OCI-LY7 (cell line): ENCODE measurements around the gene ARHGEF3. TPM values are rescaled to one million over a fixed set of nuclear protein-coding genes. Genes with fewer than 3 reads are reported as not detected.

Experiments
- BruUV-seq: library from RNA; stranded (reverse); fragments of 400-500 nt; replicated peaks from 2 replicates; lab custom pipeline; 2021; lab: Mats Ljungman, UMichigan
- CTCF ChIA-PET: fragments of 300-600 bp; sonication (Branson Sonifier 250); formaldehyde crosslinking; loops from one replicate; lab custom pipeline; 2022; ENCODE audit warnings: antibody characterized with exemption; ENCODE audit not compliant: unreplicated experiment; lab: Charles Lee
- POLR2A ChIA-PET: fragments of 300-600 bp; sonication (Branson Sonifier 250); formaldehyde crosslinking; loops from one replicate; lab custom pipeline; 2022; ENCODE audit warnings: antibody characterized with exemption; lab: Charles Lee
- DNase-seq: peaks from one replicate; pipeline ENCODE4 v3.0.0-alpha.2; 2015; ENCODE audit warnings: low spot score
- H2AFZ ChIP-seq: fragments of 200-600 bp; sonication (generic), shearing (Covaris generic); 2 replicates; pipeline ENCODE4 v1.6.1; 2014; ENCODE audit warnings: mild to moderate bottlenecking, antibody characterized with exemption, low read length, moderate library complexity
- H3K27ac ChIP-seq: fragments of 200-600 bp; sonication (generic); 2 replicates; pipeline ENCODE4 v1.5.1; 2014; ENCODE audit warnings: mixed run types, low read depth, mild to moderate bottlenecking, moderate library complexity, low read length, inconsistent platforms; ENCODE audit not compliant: poor library complexity, severe bottlenecking
- H3K36me3 ChIP-seq: fragments of 200-600 bp; sonication (generic); 2 replicates; pipeline ENCODE4 v1.6.1; 2014; ENCODE audit warnings: mild to moderate bottlenecking, antibody characterized with exemption, low read length, moderate library complexity, mixed read lengths; ENCODE audit not compliant: insufficient read depth
- H3K4me1 ChIP-seq: fragments of 200-600 bp; sonication (generic); 2 replicates; pipeline ENCODE4 v1.5.1; 2014; ENCODE audit warnings: mild to moderate bottlenecking, low read length; ENCODE audit not compliant: insufficient read depth, poor library complexity, severe bottlenecking
- H3K4me2 ChIP-seq: fragments of 200-600 bp; sonication (generic); 2 replicates; pipeline ENCODE4 v1.6.1; 2014; ENCODE audit warnings: mild to moderate bottlenecking, low read length
- H3K4me3 ChIP-seq: fragments of 200-600 bp; sonication (generic); 2 replicates; pipeline ENCODE4 v1.5.1; 2014; ENCODE audit warnings: mild to moderate bottlenecking, low read depth, low read length; ENCODE audit not compliant: poor library complexity, severe bottlenecking
- H3K79me2 ChIP-seq: fragments of 200-600 bp; sonication (generic); 2 replicates; pipeline ENCODE4 v1.6.1; 2016; ENCODE audit warnings: low read depth, mild to moderate bottlenecking, low read length, moderate library complexity, mixed read lengths; ENCODE audit not compliant: insufficient read depth
- H3K9me2 ChIP-seq: fragments of 200-600 bp; sonication (generic); 2 replicates; pipeline ENCODE4 v1.6.1; 2016; ENCODE audit warnings: mild to moderate bottlenecking, low read length, mixed read lengths; ENCODE audit not compliant: insufficient read depth
- H3K9me3 ChIP-seq: fragments of 200-600 bp; sonication (generic); 2 replicates; pipeline ENCODE4 v1.6.1; 2014; ENCODE audit warnings: mild to moderate bottlenecking, mixed run types, low read length, mixed read lengths
- H4K20me1 ChIP-seq: fragments of 200-600 bp; sonication (generic); 2 replicates; pipeline ENCODE4 v1.6.1; 2014; ENCODE audit warnings: mild to moderate bottlenecking, antibody characterized with exemption, low read length, moderate library complexity, mixed read lengths; ENCODE audit not compliant: insufficient read depth
- CTCF ChIP-seq: fragments of 200-600 bp; sonication (generic); conservative IDR thresholded peaks from 2 replicates; pipeline ENCODE4 v1.5.1; 2014; ENCODE audit warnings: mild to moderate bottlenecking, antibody characterized with exemption, low read length, moderate library complexity, mixed read lengths
- EZH2phosphoT487 ChIP-seq: fragments of 200-600 bp; sonication (generic); IDR thresholded peaks from 2 replicates; pipeline ENCODE4 v1.6.1; 2018; ENCODE audit warnings: low read depth, borderline replicate concordance, mild to moderate bottlenecking, mixed run types, antibody characterized with exemption, low read length, moderate library complexity, mixed read lengths
- intact Hi-C: fragments of 100-400 bp; cut with micrococcal nuclease; formaldehyde crosslinking; loops from one replicate; pipeline ENCODE4 v1.10.0; 2022; ENCODE audit not compliant: unreplicated experiment
- total RNA-seq, 2 experiments: library from RNA; depleted of rRNA in 1 of 2; stranded (reverse); fragments of >200 nt in 1 of 2; shearing (Covaris generic) in 1 of 2; gene quantifications; 2 replicates each; pipeline ENCODE4 v1.2.3, GENCODE V29; 2014 to 2022

Gene ARHGEF3
- total RNA-seq, 2 experiments from 2014 or later, result 14.1 to 26.9 TPM

DNA sequence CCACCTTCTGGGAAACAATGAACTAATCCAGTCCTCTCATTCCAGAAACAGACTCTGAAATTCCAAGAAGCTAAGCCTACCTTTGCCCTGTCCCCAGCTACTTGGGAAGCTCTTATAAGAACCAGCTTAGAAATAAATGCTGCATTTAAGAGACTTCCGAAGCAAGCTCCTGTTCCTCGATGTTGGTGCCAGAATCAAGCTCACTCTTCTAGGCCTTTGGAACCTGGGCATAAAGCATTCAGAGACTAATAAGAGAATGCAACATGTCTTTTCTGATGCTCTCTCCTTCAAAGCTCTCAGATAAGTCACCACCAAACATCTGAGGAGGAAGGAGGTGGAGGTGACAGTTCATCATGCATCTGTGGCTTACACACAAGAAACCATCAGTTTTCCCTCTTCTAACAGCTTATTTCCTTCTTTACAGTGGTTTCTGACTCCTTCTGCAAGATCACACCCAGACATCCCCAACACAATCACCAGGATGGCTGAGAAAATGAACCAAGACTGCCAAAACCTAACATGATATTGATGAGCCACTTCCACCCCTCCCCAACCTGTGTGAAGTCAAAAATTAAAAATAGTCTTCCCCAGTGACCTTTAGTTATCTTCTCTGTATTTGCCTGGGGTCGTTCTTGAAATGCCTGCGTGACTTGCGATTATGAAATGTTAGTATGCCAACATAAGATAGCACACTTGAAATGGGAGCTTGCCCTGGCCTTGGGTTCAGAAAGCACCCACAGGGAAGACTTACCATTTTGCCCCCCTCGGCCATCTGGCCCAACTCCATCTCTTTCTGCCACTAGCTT, 11.5 kb downstream of the ARHGEF3 start:
- no TSS peak for BruUV-seq
- Histone ChIP-seq H3K36me3 (no peaks in the 10 kb centered on the region; the same call in 1 of the 2 replicates), H3K27ac (no peak overlapping the region), H3K9me2 (no peaks in the 10 kb centered on the region), H3K9me3 (no peaks in the 10 kb centered on the region), H3K79me2 (no peaks in the 10 kb centered on the region), H3K4me3 (no peak overlapping the region), H3K4me2 (no peak overlapping the region), H3K4me1 (peaks cover 30% of the 10 kb centered on the region), H4K20me1 (no peaks in the 10 kb centered on the region), H2AFZ (no peak overlapping the region)
- TF ChIP-seq CTCF, result no peak
- no peak for TF ChIP-seq EZH2phosphoT487
- ChIA-PET POLR2A (interaction anchor here (0.5 to 3.9 kb wide), 9 partner anchors 8 to 176 kb away, joined by 3 to 33 read pairs (median 4); no protein-coding TSS in a partner anchor), CTCF (interaction anchor here (1.1 to 1.4 kb wide), 4 partner anchors 7 to 37 kb away, joined by 3 to 4 read pairs (median 3); no protein-coding TSS in a partner anchor)
- no peak for DNase-seq
- intact Hi-C loops, result no loop called here

GRCh38 chr3:56789076-56789475, 12.7 kb downstream of the ARHGEF3 start:
- no peaks in the 10 kb centered on the region for H4K20me1 ChIP-seq
- no peaks in the 10 kb centered on the region for H3K36me3 ChIP-seq
- ChIA-PET CTCF (interaction anchor here (1.4 to 1.5 kb wide), 2 partner anchors 8 to 31 kb away, joined by 3 read pairs; no protein-coding TSS in a partner anchor), POLR2A (interaction anchor here (0.6 to 3.9 kb wide), 6 partner anchors 9 to 115 kb away, joined by 3 to 33 read pairs (median 5); no protein-coding TSS in a partner anchor)
- no peak for TF ChIP-seq CTCF
- TF ChIP-seq EZH2phosphoT487, result no peak
- H3K4me3 ChIP-seq, result no peak overlapping the region
- no peaks in the 10 kb centered on the region for H3K9me2 ChIP-seq
- H3K27ac ChIP-seq, result no peak overlapping the region
- no peak for DNase-seq
- H3K4me2 ChIP-seq, result no peak overlapping the region
- no TSS peak for BruUV-seq
- intact Hi-C loops, result no loop called here
- no peak overlapping the region for H2AFZ ChIP-seq
- H3K9me3 ChIP-seq, result no peaks in the 10 kb centered on the region
- peaks cover 42% of the 10 kb centered on the region for H3K4me1 ChIP-seq
- no peaks in the 10 kb centered on the region for H3K79me2 ChIP-seq
